ENCODE measurements around the gene GDPD2.
A peak's percentile ranks its signal among the peaks of the same experiment; 100 is the strongest.

Gene GDPD2

DNA sequence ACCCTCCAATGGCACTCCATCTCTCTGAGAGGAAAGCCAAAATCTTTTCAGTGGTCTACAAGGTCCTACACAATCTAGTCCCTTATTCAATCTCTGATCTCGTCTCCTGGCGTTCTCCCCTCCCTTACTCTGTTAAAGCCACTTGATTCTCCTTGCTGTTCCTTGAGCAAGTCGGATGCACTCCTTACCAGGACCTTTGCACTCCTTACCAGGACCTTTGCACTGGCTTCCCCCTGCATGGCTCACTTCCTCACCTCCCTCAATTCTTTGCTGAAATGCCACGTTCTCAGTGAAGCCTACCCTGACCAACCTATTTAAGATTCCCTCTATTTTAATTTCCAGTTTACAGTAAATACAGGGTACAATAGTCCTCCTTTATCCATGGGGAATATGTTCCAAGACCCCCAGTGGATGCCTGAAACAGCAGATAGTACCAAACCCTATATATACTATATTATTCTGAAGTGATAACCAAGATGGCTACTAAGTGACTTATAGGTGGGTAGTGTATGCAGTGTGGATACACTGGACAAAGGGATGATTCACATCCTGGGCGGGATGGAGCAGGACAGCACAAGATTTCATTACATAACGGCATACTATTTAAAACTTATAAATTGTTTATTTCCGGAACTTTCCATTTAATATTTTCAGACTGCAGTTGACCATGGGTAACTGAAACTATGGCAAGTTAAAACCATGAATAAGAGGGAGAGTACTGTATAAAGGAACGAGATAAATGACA, 15.0 kb downstream of the GDPD2 start:
- DNase-seq: no peak

DNA sequence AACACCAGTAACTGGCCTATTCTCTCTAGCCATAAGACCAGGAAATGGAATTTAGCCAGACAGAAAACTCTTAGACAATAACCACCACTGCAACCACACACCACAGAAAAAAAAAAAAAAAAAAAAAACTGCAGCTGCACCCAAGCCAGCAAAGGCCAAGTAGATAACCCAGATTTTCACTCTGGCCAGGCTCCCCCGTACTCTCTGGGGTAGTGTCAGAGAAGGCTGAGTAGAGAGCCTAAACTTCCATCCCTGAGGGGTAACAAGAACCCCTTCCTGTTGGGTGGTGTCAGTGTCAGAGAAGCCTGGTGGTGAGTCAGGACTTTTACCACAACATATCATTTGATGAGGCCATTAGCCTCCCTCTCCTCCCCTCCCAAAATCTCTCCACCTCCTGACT, 15.9 kb downstream of the GDPD2 start:
- DNase-seq: no peak

DNA sequence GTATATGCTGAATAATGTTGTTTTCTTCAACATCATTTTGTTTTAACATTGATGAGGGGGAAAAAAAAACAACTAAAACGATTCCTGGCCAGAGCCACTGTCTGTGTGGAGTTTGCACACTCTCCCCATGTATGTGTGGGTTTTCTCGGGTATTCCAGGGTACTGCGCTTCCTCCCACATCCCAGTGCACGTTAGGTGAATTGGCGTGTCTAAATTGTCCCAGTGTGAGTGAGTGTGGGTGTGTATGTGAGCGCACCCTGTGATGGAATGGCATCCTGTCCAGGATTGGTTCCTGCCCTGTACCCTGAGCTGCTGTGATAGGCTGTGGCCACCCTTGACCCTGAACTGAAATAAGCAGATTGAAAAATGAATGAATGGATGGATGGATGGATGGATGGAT, 19.1 kb downstream of the GDPD2 start:
- DNase-seq: no peak

DNA sequence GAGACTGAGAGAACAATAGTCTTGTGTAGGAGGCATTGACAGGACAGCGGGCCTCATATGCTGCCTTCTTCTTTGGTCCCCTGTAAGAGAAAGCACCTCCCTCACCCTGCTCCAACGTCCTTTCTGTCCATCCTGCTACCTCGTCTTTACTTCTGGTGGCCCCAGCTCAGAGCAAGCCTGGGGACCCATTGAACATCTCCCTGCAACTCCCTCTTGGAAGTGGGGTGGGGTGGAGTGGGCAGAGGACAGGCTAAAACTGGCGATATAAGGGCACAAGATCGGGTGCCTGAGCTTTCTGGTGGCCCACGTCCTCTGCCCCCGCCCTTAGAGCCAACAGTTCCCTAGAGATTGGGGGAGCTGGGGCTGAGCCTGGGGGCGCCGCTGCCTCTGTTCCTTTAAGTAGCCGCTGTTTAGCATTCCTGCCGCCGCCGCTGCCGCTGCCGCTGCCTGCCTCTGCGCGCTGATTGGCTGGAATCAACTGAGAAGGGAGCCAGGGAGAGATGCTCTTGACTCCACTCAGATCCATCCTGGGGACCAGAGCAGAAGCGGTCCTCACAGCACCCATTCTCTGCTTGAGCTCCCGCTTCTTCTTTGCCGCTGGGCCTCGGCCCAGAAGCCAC, 21.3 kb downstream of the GDPD2 start, which contains the start of gene DLG3:
TSS of gene DLG3 (plus strand) at position 510 of the 620 bp plus-strand sequence. CDS start 367 bp downstream, outside the sequence.
- DNase-seq: peak in 1 of 2 experiments; percentile 17

DNA sequence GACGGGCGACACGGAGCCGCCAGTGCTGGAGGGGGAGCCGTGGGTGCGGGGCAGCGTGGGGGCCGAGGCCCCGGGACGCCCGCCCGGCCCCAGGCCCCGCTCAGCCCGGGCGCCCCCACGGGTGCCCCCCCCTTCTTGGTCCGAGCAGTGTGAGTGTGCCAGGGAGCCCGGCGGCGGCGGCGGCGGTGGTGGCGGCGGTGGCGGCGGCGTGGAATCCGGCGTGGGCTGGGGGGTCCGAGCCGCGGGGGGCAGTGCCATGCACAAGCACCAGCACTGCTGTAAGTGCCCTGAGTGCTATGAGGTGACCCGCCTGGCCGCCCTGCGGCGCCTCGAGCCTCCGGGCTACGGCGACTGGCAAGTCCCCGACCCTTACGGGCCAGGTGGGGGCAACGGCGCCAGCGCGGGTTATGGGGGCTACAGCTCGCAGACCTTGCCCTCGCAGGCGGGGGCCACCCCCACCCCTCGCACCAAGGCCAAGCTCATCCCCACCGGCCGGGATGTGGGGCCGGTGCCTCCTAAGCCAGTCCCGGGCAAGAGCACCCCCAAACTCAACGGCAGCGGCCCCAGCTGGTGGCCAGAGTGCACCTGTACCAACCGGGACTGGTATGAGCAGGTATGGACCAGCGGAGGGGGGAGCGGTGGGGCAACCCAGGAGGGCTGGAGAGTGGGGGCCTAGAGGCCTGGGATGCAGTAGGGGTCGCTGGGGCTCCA, 22.0 kb downstream of the GDPD2 start:
- DNase-seq: no peak

DNA sequence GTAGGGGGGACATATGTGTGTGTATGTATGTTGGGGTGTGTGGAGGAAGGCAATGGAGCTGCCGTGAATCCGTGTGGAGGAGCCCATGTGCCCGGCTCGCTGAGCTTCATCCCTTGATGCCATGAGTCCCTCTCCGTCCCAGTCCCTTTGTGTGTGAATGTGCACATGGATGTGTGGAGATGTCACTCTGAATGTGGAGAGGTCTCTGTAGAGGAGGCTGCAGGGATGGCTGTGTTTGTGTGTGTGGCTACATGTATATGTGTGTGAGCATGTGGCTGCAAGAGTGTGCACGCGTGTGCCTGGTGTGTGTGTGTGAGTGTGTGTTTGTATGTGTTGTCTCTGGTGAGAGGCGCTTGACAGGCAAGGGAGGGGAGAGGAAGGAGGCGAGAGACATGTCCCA, 22.8 kb downstream of the GDPD2 start:
- no peak for DNase-seq

DNA sequence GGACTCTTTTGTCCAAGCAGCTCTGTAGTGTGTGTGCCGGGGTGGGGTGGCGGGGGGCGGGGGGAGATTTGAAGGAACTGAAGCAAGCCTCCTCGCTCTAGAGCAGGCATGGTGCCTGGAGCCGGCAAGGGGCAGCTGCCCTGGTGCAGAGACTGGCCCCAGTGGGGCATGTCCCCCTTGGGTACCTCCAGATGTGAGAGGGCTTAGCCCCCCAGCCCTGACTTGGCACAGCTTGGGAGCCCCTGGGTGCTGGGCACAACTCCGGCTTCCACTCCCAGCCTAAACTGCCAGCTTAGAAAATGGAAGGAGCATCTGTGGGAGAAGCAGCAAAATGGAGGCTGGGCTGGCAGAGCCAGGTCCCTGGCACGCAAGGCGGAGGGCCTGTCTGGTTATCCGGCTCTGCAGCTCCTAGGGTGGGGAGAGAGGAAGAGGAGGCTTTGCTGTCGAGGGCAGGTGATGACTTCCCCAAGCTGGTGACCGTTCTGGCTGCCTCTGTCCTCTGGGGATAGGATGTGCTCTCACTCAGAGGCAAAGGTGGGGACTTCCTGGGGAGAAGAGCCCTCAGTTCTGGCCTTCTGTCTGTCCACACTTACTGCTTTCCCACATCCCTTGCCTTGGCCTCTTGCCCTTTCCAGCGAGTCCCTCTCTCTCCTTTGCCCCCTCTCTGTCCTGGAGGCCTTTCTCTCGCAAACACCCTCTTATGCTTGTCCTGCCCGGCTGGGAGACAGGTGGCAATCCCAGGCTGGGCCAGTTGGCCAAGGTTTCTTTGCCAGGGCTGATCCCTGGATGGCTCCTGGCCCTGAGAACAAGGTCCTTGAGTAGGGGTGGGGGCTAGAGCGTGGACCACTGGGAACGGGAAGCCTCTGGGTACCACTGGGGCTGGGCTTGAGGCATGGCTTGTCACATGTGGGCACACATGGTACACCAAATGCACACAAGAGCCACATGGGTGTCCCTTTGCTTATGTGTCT, 23.6 kb downstream of the GDPD2 start:
- DNase-seq: no peak

DNA sequence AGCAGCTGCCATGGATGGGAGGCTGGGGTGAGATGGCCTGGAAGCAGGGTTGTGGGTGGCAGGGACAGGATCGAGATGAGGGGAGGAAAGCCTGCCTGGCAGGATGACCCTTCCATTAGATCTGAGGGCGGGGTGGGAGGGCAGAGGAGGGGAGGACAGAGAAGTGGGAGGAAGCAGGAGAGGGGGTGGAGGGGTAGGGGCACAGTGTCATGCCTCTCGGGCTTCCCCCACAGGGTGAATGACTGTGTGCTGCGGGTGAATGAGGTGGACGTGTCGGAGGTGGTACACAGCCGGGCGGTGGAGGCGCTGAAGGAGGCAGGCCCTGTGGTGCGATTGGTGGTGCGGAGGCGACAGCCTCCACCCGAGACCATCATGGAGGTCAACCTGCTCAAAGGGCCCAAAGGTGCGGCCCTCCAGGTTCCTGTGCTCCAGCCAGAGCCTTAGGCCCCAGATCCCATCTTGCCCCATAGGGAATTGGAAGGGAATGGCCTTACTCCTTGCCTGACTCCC, 26.4 kb downstream of the GDPD2 start:
- DNase-seq: no peak

DNA sequence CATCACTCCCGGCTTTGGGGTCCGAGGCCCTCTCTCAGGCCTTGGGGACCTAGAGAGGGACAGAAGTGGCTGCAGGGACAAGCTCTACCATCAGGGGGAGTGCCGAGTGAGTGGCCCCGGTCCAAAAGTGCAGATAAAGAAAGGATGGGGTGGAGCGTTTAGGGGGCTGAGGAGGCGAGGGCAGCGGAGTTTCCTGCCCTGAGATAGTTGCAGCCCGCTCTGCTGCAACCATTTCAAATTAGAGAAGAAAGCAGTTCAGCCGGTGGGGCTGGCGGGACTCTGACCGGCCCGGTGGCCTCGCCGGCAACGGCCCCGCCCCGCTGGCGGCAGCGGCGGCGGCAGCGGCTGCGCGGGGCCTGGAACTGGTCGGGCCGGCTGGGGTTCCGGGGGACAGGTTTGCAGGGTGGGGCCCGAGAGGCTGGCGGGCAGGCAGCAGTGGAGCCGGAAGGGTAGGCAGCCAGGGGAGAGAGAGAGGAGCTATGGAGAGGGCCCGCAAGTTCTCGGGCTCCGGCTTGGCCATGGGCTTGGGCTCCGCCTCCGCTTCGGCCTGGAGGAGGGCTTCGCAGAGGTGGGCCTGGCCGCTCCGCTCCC, 29.1 kb downstream of the GDPD2 start:
- DNase-seq: peak; percentile 32 to 50

DNA sequence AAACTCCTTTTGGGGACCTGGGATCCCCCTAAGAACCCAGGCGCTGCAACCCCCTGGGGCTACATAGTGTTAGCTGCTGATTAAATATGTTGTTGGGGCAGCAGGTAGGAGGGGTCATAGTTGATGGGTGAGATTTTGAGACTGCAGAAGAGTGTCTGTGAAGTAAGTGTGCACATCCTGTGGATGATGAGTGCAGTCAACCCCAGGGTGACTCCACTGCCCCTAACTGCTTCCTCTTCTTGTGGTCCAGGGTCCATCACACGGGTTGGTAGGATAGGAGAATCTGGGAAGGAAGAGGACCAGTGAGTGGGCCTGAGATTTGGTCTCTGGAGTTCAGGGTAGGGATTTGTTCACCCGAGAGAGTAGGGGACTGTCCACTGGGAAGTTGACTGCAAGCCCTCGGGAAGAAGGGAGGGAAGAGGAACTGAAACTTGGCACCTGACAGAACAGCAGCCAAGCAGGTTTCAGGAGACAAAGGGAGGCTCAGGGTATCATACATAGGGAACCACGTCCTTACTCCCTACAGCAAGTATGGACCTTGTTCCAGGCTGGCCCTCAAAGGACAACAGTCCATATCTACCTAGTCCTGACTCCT, 30.0 kb downstream of the GDPD2 start:
- no peak for DNase-seq

DNA sequence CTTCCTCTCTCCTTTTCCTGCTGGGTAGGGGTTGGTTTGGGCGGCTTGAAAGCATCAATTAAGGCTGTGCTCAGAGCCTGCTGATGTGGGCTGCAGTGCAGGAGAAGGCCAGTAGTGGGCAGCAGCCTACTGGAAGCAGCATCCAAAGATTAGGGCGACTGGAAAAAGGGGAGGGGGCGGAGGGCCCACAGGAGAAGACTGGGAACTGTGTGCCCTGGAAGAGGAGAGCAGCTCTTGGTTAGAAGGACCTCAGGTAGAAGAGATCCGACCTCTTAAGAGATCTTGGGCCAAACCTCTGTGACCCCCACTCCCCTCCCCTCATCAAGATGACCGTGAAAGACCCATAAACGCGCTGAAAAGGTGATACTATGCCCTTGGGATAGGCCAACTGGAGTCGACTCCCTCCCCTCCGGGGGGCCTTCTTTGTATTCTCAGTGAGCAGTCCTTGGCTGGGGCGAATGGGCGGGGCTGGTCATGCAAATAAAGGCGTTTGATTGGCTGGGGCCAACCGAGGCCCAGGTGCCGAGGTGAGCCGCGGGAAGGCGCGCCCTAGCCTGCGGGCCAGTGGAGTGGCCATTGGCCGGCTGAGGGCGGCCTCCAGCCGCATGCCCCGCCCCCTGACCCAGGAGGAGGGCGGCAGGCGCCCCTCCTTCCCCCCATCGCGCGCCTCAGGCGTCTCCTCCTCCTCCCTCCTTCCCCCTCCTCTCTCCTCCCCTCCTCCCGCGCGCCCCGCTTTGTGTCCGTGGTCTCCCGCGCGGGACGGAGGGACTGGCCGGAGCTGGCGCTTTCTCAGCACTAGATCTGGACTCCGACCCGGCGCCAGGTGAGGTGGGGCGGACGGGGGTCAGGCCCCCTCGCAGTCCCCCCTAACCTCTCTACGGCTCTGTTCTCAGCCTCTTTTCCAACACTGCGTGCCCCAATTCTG, 31.6 kb downstream of the GDPD2 start:
- DNase-seq: peak; percentile 43 to 53

DNA sequence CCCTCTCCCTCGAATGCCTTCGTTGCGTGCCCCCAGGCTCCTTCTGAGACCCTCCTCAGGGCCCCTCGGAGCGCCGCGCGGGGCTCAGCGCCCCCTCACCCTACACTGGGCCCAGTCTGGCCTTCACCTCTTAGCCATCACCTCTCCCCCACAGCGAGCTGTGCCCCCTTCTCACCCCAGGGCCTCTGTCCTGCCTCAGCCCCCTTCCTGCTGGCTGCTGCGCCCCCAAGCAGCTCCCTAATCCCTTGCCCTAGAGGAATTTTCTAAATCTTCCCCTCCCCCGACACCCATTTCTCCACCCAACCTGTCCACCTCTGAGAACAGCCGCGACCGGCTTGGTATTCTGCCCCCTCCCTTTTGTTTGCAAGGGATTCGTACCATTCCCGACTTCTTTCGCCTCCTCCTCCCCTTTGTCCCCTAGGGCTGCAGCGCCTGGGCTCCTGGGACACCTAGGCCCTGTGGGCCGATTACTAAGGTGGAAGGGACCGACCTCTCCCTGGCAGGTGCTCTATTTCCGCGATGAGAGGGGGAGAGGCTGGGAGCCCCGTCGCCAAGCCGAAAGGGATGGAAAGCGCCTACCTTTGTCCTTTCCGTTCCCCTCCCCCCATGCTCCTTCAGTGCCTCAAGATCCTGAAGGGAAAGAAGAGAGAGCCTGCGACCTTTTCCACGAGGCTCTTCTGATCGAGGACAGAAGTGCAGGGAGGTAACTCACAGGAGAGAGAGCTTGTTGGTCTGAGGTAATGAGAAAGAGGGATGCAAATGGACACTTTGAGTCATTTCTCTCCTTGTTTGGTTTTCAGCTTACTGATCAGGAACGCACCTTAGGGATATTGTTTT, 32.5 kb downstream of the GDPD2 start:
- no peak for DNase-seq

DNA sequence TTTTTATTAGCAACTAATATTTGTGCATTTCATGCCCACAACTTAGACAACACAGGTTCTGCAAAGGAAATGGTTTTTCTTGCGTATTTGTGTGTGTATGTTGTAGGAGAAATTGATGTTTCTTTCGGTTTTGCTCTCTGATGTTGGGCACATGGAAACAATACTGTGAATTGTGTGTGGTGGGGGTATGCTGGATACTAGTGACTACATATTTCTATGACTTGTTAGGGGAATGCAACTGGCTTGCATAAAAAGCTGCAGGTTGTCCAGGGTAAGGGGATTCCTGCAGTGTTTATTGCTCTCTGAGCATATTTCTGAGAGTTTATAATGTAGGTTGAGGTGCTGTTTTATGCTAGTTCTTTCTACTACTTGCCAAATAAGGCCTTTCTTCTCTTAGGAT, 33.1 kb downstream of the GDPD2 start:
- no peak for DNase-seq

DNA sequence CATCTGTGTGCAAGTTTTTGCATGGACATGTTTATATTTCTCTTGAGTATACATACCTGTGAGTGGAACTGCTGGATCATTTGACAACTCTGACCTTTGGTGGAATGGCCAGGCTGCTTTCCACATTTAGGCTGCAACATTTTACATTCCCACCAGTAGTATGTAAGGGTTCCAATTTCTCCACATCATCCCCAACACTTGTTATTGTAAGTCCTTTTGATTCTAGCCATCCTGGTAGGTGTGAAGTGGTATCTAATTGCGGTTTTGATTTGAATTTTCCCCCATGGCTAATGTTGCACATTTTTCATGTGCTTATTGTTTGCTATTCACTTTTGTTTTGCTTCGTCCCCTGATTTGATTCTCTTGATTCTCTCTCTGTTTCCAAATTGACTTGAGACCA, 37.9 kb downstream of the GDPD2 start:
- DNase-seq: no peak

DNA sequence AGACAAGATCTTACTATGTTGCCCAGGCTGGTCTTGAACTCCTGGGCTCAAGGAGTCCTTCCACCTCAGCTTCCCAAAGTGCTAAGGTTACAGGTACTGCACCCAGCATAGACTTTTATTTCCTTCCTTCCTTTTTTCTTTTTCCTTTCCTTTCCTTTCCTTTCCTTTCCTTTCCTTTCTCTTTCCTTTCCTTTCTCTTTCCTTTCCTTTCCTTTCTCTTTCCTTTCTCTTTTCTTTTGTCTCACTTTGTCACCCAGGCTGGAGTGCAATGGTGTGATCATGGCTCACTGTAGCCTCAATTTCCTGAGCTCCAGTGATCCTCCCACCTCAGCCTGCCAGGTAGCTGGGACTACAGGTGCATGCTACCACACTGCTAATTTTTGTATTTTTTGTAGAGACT, 40.9 kb downstream of the GDPD2 start:
- no peak for DNase-seq

DNA sequence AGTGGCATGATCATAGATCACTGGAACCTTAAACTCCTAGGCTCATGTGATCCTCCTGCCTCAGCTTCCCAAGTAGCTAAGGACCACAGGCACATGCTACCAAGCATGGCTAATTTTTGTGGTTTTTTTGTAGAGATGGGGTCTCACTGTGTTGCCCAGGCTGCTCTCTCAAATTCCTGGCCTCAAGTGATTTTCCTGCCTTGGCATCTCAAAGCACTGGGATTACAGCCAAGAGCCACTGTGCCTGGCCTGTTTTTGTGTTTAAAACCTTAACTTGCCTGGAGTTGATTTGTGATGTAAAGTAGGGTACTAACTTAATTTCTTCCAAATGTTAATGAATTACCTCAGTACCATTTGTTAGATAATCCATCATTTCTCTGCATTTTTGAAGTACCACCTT, 43.9 kb downstream of the GDPD2 start:
- no peak for DNase-seq

DNA sequence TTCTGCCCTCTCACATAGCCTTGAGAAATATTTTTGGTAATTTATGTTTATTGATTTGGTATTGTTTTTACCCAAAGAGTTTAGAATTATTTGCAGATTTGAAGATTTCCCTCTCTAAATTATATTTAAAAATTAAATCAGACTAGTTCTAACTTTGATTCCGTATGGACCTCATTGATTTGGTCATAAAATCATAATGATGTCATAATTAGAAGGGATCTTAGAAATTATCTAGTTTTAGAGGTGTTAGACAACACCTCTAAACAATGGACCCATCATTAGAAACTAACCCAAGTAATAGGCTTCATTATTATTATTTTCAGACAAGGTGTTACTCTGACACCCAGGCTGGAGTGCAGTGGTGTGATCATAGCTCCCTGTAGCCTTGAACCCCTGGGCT, 45.6 kb downstream of the GDPD2 start:
- DNase-seq: no peak

DNA sequence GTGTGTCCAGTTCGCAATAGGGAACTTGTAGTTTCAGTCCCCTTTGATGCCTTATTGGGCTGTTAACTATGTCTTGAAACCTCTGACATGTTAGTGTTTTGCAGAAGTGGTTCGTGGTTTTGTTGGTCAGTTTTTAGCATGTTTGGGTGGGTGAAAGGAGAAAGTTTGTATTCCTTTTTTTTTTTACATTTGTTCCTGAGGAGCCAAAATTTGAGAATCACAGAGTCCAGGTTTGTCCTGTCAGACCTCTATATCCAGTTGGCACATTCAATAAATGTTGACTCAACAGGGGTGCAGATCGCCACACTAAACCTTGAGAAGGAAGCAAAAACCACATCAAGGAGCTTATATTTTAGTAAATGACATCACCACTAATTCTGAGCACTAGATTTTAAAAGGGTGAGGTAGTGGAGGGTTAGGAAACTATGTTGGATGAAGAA, 47.8 kb downstream of the GDPD2 start:
- no peak for DNase-seq

DNA sequence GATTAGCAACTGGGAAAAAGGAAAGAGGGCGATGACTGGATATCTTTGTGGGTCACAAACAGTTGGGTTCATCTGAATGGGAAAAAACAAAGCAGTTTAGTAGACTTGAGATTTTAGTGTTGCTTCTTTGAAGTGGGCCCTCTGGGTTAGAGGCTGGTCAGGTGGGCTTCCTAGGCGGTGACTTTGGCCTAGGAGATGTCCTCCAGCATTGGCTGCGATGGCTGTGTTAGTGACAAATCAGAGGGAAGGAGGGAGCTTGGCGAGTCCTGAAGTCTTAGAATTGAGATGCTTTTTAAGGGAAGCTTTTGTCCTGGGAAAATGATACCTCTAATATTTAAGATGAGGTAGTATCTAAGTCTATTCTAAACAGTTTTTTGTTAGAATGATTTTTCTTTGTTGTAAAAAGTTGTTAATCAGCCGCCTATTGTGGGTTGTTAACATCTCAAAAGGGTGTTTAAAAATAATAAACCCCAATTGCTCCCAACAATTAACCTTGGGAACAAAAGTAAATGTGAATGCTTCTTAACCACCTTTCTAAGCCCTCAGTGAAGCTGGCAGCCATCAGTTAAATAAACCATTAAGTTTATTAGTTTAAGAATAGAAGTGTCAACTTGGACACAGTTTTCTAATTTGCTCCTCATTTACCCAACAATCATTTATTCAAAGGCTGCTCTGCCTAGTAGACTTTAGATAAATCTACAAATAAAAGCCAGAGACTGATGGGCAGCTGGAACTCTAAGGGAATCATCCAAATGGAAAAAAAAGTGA, 53.2 kb downstream of the GDPD2 start:
- no peak for DNase-seq
